Rectal smooth muscle tissue (tissue), 1 donor: ENCODE measurements around the gene SLC12A9.

Experiments used
- H3K27ac ChIP-seq: one replicate; pipeline ENCODE4 v1.7.0; 2013; ENCODE audit warnings: low read depth, low read length, inconsistent platforms
- H3K27me3 ChIP-seq: one replicate; pipeline ENCODE4 v1.7.0; 2013; ENCODE audit warnings: low read length; ENCODE audit not compliant: control insufficient read depth, insufficient read depth
- H3K36me3 ChIP-seq: one replicate; pipeline ENCODE4 v1.7.0; 2013; ENCODE audit warnings: low read length; ENCODE audit not compliant: control insufficient read depth, insufficient read depth
- H3K4me1 ChIP-seq: one replicate; pipeline ENCODE4 v1.7.0; 2013; ENCODE audit warnings: low read length; ENCODE audit not compliant: control insufficient read depth, insufficient read depth
- H3K4me3 ChIP-seq: one replicate; pipeline ENCODE4 v1.7.0; 2013; ENCODE audit warnings: low read length
- H3K9ac ChIP-seq: one replicate; pipeline ENCODE4 v1.7.0; 2013; ENCODE audit warnings: low read length

The SLC12A9 gene

GRCh38 chr7:100873599-100874299 is 21.2 kb downstream of the SLC12A9 start:
- H3K4me1 ChIP-seq: peaks cover 15% of the 10 kb centered on the region
- H3K27ac ChIP-seq: peak overlapping the region; percentile 96
- peak overlapping the region; percentile 81 for H3K4me3 ChIP-seq
- H3K27me3 ChIP-seq: no peaks in the 10 kb centered on the region
- H3K36me3 ChIP-seq: peaks cover 11% of the 10 kb centered on the region
- no peak overlapping the region for H3K9ac ChIP-seq

GRCh38 chr7:100874300-100874576 is 21.7 kb downstream of the SLC12A9 start:
- H3K36me3 ChIP-seq: peaks cover 11% of the 10 kb centered on the region
- peak overlapping the region; percentile 69 for H3K9ac ChIP-seq
- peak overlapping the region; percentile 81 for H3K4me3 ChIP-seq
- H3K27me3 ChIP-seq: no peaks in the 10 kb centered on the region
- H3K4me1 ChIP-seq: peaks cover 14% of the 10 kb centered on the region
- H3K27ac ChIP-seq: peak overlapping the region; percentile 96

- peaks cover 11% of the 10 kb centered on the region for H3K36me3 ChIP-seq
- H3K27me3 ChIP-seq: no peaks in the 10 kb centered on the region
- peak within 1 kb of the TSS; percentile 96 for H3K27ac ChIP-seq
- H3K4me3 ChIP-seq: peak within 1 kb of the TSS; percentile 89
- H3K4me1 ChIP-seq: peaks cover 14% of the 10 kb centered on the region
- peak within 1 kb of the TSS; percentile 69 for H3K9ac ChIP-seq
Measured at GRCh38 chr7:100874577-100875355, 22.3 kb downstream of the SLC12A9 start, which contains the start of gene SRRT. TSS of gene SRRT (plus strand) at chr7:100875103. CDS start at chr7:100875591, 488 bp downstream.

GRCh38 chr7:100875356-100875751 is 22.8 kb downstream of the SLC12A9 start:
- Histone ChIP-seq H3K4me1 (peaks cover 14% of the 10 kb centered on the region), H3K27me3 (no peaks in the 10 kb centered on the region), H3K9ac (peak overlapping the region; percentile 51), H3K36me3 (peaks cover 11% of the 10 kb centered on the region), H3K4me3 (peak overlapping the region; percentile 89), H3K27ac (peak overlapping the region; percentile 96)

GRCh38 chr7:100878013-100878412 is 25.5 kb downstream of the SLC12A9 start:
- Histone ChIP-seq H3K27ac (no peak overlapping the region), H3K4me1 (peaks cover 14% of the 10 kb centered on the region)

GRCh38 chr7:100878685-100879084 is 26.2 kb downstream of the SLC12A9 start:
- no peak overlapping the region for H3K27ac ChIP-seq
- H3K36me3 ChIP-seq: peaks cover 18% of the 10 kb centered on the region

More at GRCh38 chr7:100878013-100878412, 25.5 kb downstream of the SLC12A9 start:
- no peaks in the 10 kb centered on the region for H3K27me3 ChIP-seq
- no peak overlapping the region for H3K9ac ChIP-seq
- peaks cover 20% of the 10 kb centered on the region for H3K36me3 ChIP-seq
- no peak overlapping the region for H3K4me3 ChIP-seq

GRCh38 chr7:100879685-100880261 is 27.3 kb downstream of the SLC12A9 start:
- Histone ChIP-seq H3K36me3 (peaks cover 22% of the 10 kb centered on the region), H3K9ac (no peak overlapping the region), H3K27me3 (no peaks in the 10 kb centered on the region), H3K27ac (no peak overlapping the region), H3K4me3 (no peak overlapping the region), H3K4me1 (peaks cover 10% of the 10 kb centered on the region)

More at GRCh38 chr7:100878685-100879084, 26.2 kb downstream of the SLC12A9 start:
- Histone ChIP-seq H3K27me3 (no peaks in the 10 kb centered on the region), H3K4me3 (no peak overlapping the region), H3K9ac (no peak overlapping the region), H3K4me1 (peaks cover 14% of the 10 kb centered on the region)

- H3K4me1 ChIP-seq: peaks cover 9% of the 10 kb centered on the region
- no peak overlapping the region for H3K4me3 ChIP-seq
- peaks cover 30% of the 10 kb centered on the region for H3K36me3 ChIP-seq
- no peak overlapping the region for H3K27ac ChIP-seq
- H3K9ac ChIP-seq: no peak overlapping the region
- H3K27me3 ChIP-seq: no peaks in the 10 kb centered on the region
Measured at GRCh38 chr7:100880645-100881044, 28.1 kb downstream of the SLC12A9 start.

GRCh38 chr7:100881136-100881535 is 28.6 kb downstream of the SLC12A9 start:
- H3K9ac ChIP-seq: no peak overlapping the region
- H3K27ac ChIP-seq: no peak overlapping the region
- H3K36me3 ChIP-seq: peaks cover 35% of the 10 kb centered on the region
- no peak overlapping the region for H3K4me3 ChIP-seq
- H3K4me1 ChIP-seq: peaks cover 6% of the 10 kb centered on the region
- H3K27me3 ChIP-seq: no peaks in the 10 kb centered on the region

- Histone ChIP-seq H3K4me3 (no peak overlapping the region), H3K4me1 (no peaks in the 10 kb centered on the region), H3K27ac (no peak overlapping the region), H3K27me3 (no peaks in the 10 kb centered on the region), H3K9ac (no peak overlapping the region), H3K36me3 (peaks cover 45% of the 10 kb centered on the region)
Measured at GRCh38 chr7:100882201-100882600, 29.7 kb downstream of the SLC12A9 start.

- no peak overlapping the region for H3K4me3 ChIP-seq
- H3K27ac ChIP-seq: no peak overlapping the region
- H3K9ac ChIP-seq: no peak overlapping the region
- H3K27me3 ChIP-seq: no peaks in the 10 kb centered on the region
- H3K4me1 ChIP-seq: no peaks in the 10 kb centered on the region
- peaks cover 45% of the 10 kb centered on the region for H3K36me3 ChIP-seq
Measured at GRCh38 chr7:100882785-100883526, 30.4 kb downstream of the SLC12A9 start.
